Dendritic cell treated with granulocyte-macrophage colony-stimulating factor and Interleukin-4, amounts not matched to agents 40 ng/mL and 50 ng/mL, for 4 days (primary cell): ENCODE measurements around the gene ANAPC7.
"Not testable (repeated sequence)": the region's sequence is repeated elsewhere in the genome, so short reads cannot be mapped to it uniquely, and the experiment has no call there.

Source experiments
- H3K27ac Mint-ChIP-seq: one replicate; pipeline ENCODE4 v1.8.0; 2022; ENCODE audit warnings: mild to moderate bottlenecking, mixed read lengths
- H3K27me3 Mint-ChIP-seq: one replicate; pipeline ENCODE4 v1.8.0; 2022; ENCODE audit warnings: mild to moderate bottlenecking, mixed read lengths
- H3K36me3 Mint-ChIP-seq: one replicate; pipeline ENCODE4 v1.8.0; 2022; ENCODE audit warnings: low read depth, mixed read lengths
- H3K4me1 Mint-ChIP-seq: one replicate; pipeline ENCODE4 v1.8.0; 2022; ENCODE audit warnings: low read depth, mixed read lengths
- H3K4me3 Mint-ChIP-seq: one replicate; pipeline ENCODE4 v1.8.0; 2022; ENCODE audit warnings: mild to moderate bottlenecking, moderate library complexity, mixed read lengths
- H3K9me3 Mint-ChIP-seq: one replicate; pipeline ENCODE4 v1.8.0; 2022; ENCODE audit warnings: mixed read lengths
- intact Hi-C: fragments of 100-400 bp; cut with micrococcal nuclease; formaldehyde crosslinking; loops from one replicate; pipeline ENCODE4 v1.15.0; 2022

Gene ANAPC7

DNA sequence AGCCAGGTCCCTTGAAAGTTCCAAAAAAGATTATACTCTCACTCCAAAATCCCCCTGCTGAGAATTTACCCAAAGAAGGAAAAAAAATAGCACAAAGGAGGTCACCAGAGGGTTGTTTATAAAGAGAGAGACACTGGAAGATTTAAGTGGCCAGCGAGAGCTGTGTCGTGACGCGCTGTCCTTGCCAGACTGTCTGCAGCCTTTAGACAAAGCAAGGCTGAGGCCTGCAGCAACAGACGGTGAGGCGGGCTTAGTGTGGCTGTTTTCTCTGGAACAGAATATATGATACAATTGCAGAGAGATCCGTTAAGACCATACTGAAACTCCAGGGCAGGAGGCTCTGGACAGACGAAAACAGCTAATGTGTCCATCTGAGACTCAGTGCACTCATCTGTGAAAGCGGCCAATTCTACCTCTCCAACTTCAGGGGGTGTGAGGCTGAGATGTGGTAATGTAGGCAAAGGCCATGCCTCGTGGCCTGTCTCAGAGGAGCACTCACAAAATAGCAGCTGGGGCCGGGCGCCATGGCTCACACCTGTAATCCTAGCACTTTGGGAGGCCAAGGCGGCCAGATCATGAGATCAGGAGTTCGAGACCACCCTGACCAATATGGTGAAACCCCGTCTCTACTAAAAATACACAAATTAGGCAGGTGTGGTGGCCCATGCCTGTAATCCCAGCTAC, 36.2 kb downstream of the ANAPC7 start:
- intact Hi-C loops: no loop called here
- Mint-ChIP-seq H3K36me3 (peaks cover 22% of the 10 kb centered on the region), H3K9me3 (no peaks in the 10 kb centered on the region), H3K4me3 (no peak overlapping the region), H3K4me1 (peaks cover 21% of the 10 kb centered on the region), H3K27me3 (no peaks in the 10 kb centered on the region), H3K27ac (peak overlapping the region; percentile 4)

GRCh38 chr12:110366321-110367142, 37.0 kb downstream of the ANAPC7 start:
- no peaks in the 10 kb centered on the region for H3K27me3 Mint-ChIP-seq
- H3K4me3 Mint-ChIP-seq: no peak overlapping the region
- intact Hi-C loops: no loop called here
- H3K27ac Mint-ChIP-seq: peak overlapping the region; percentile 4
- H3K9me3 Mint-ChIP-seq: no peaks in the 10 kb centered on the region
- H3K4me1 Mint-ChIP-seq: peaks cover 21% of the 10 kb centered on the region
- H3K36me3 Mint-ChIP-seq: peaks cover 14% of the 10 kb centered on the region

DNA sequence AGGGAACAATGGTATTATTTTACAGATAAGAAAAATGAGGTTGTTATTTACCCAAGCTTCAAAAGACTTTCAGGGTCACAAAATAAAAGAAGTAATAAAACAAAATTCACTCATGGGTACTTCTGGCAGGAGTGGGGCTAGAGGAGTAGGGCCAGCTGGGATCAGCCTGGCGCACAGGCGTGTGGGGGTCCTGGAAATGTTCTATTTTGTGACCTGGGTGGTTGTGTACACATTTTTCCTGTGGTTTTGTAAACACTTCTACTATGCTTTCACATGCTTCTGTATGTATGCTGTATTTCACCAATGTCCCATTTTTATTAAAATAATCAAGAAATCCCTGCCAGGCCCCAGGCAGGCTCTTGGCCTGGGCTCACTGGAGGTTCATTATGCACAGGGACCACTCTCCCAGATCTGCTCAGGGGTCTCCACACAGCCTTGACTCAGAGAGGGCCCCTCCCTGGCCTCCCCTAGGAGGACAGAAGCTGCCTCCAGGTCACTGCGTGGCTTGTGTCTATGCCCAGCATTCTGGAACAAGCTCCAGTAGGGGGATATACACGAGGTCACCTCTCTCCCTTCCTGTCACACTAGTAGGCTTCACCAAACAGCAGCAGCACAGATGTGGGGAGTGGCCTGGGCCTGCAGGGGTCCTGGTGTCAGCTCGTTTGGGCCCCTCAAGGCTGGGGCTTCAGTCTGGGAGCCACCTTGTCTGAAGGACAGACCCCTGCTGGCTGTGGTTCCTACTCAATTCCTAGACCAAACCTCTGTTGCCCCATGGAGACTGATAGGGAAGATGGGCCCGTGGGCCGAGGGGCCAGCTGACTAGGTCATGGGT, 37.8 kb downstream of the ANAPC7 start:
- Mint-ChIP-seq H3K36me3 (peaks cover 6% of the 10 kb centered on the region), H3K27me3 (no peaks in the 10 kb centered on the region), H3K4me1 (peaks cover 23% of the 10 kb centered on the region), H3K27ac (peak overlapping the region; percentile 4), H3K9me3 (no peaks in the 10 kb centered on the region), H3K4me3 (no peak overlapping the region)
- intact Hi-C loops: no loop called here

DNA sequence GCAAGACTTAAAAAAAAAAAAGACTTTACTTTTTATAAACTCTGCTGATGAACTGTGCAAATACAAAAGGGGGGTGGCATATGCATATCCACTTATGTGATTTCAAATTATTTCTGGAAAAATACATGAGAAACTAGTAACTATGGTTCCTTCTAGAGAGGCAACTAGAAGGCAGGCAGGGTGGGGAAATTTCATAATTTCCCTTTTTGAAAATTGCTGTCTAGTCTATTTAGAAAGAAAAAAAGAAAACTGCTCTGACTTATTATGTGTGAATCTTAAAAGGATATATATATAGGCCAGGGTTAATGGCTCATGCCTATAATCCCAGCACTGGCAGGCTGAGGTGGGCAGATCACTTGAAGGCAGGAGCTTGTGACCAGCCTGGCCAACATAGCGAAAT, 42.3 kb downstream of the ANAPC7 start:
- intact Hi-C loops: no loop called here
- no peak overlapping the region for H3K4me3 Mint-ChIP-seq

GRCh38 chr12:110358384-110359097, 45.0 kb downstream of the ANAPC7 start:
- intact Hi-C loops, H3K9me3 Mint-ChIP-seq, H3K27me3 Mint-ChIP-seq, H3K27ac Mint-ChIP-seq, H3K36me3 Mint-ChIP-seq, H3K4me3 Mint-ChIP-seq: not testable (repeated sequence)
- H3K4me1 Mint-ChIP-seq: peaks cover 24% of the 10 kb centered on the region

More for the DNA sequence above, 42.3 kb downstream of the ANAPC7 start:
- peaks cover 18% of the 10 kb centered on the region for H3K4me1 Mint-ChIP-seq
- H3K36me3 Mint-ChIP-seq: no peaks in the 10 kb centered on the region
- H3K27me3 Mint-ChIP-seq: no peaks in the 10 kb centered on the region
- H3K27ac Mint-ChIP-seq: peak overlapping the region; percentile 74
- H3K9me3 Mint-ChIP-seq: no peaks in the 10 kb centered on the region

DNA sequence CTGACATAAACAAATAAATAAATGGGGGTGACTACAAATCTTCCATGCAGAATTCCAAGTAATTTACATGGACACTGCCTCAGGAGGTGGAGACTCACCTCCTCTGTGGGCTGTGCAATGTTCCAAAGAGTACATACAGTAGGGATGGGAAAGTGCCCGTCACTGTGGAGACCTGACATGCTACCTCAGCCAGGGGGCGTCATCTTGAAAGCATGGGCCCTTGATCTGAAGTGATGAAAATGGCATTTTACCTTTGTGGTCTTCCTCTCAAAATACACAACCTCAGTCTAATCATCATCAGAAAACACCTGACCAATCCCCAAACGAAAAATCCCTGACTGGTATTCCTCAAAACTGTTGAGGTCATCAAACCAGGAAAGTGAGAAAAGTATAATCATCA, 48.4 kb downstream of the ANAPC7 start:
- Mint-ChIP-seq H3K9me3 (no peaks in the 10 kb centered on the region), H3K4me3 (no peak overlapping the region), H3K36me3 (peaks cover 12% of the 10 kb centered on the region), H3K4me1 (peaks cover 26% of the 10 kb centered on the region), H3K27ac (peak overlapping the region; percentile 32), H3K27me3 (peaks cover 2% of the 10 kb centered on the region)
- intact Hi-C loops: no loop called here

- Mint-ChIP-seq H3K36me3 (peaks cover 16% of the 10 kb centered on the region), H3K9me3 (no peaks in the 10 kb centered on the region), H3K4me3 (no peak overlapping the region), H3K27me3 (peaks cover 2% of the 10 kb centered on the region), H3K27ac (peak overlapping the region; percentile 32), H3K4me1 (peaks cover 34% of the 10 kb centered on the region)
- intact Hi-C loops: no loop called here
Measured at GRCh38 chr12:110354172-110354780, 49.2 kb downstream of the ANAPC7 start.

DNA sequence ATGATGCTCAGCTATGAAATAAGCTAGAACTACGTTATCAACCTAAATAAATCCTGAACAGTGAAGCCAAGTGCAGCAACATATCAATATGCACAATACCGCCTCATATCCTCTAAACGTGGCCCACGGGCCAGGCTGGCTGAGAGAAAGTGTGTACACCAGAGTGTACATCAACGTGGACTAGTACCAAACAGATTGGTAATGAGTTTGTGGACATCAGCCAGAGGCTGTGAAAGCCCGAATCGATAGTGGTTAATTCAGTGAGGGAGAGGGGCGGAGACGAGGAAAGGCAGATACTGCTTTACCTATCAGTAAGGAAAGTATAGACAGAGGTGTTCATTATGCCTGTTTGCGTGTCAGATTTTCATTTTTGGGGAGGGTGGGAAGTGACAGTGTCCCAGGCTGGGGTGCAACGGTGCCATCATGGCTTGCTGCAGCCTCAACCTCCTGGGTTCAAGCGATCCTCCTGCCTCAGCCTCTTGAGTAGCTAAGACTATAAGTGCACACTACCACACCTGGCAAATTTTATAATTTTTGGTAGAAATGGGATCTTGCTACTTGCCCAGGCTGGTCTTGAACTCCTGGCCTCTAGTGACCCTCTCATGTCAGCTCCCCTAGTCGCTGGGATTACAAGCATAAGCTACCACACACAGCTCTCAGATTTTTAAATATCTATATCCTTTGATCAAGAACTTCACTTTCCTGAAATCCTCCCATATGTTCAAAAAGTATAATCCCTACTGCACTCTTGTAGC, 50.1 kb downstream of the ANAPC7 start:
- peaks cover 2% of the 10 kb centered on the region for H3K27me3 Mint-ChIP-seq
- no peaks in the 10 kb centered on the region for H3K9me3 Mint-ChIP-seq
- H3K4me1 Mint-ChIP-seq: peaks cover 43% of the 10 kb centered on the region
- intact Hi-C loops: no loop called here
- H3K36me3 Mint-ChIP-seq: peaks cover 24% of the 10 kb centered on the region
- peak overlapping the region; percentile 32 for H3K27ac Mint-ChIP-seq
- no peak overlapping the region for H3K4me3 Mint-ChIP-seq

DNA sequence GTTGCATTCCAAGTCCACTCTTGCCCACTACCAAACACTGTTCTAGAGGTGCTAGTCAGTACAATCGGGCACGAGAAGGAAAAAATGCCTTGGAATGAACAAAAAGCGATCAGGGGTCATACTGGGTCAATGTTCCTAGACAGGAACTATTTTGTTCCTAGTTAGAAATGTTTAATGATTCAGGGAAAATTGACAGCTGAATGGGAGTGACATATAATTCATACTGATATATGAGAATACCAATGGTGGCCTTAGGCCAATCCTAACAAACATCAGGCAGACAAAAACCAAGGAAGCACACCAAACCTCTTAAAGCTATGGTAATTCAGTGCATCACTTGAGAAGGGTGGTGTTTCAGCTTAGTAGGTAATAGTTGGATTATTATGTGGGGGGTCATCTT, 51.1 kb downstream of the ANAPC7 start:
- Mint-ChIP-seq H3K4me1 (peaks cover 53% of the 10 kb centered on the region), H3K9me3 (no peaks in the 10 kb centered on the region), H3K4me3 (no peak overlapping the region), H3K27me3 (peaks cover 2% of the 10 kb centered on the region), H3K36me3 (peaks cover 34% of the 10 kb centered on the region), H3K27ac (no peak overlapping the region)
- intact Hi-C loops: no loop called here

GRCh38 chr12:110351119-110351518, 52.4 kb downstream of the ANAPC7 start:
- peaks cover 59% of the 10 kb centered on the region for H3K4me1 Mint-ChIP-seq
- no peak overlapping the region for H3K27ac Mint-ChIP-seq
- peaks cover 2% of the 10 kb centered on the region for H3K27me3 Mint-ChIP-seq
- no peaks in the 10 kb centered on the region for H3K9me3 Mint-ChIP-seq
- peaks cover 47% of the 10 kb centered on the region for H3K36me3 Mint-ChIP-seq
- intact Hi-C loops: no loop called here
- no peak overlapping the region for H3K4me3 Mint-ChIP-seq

DNA sequence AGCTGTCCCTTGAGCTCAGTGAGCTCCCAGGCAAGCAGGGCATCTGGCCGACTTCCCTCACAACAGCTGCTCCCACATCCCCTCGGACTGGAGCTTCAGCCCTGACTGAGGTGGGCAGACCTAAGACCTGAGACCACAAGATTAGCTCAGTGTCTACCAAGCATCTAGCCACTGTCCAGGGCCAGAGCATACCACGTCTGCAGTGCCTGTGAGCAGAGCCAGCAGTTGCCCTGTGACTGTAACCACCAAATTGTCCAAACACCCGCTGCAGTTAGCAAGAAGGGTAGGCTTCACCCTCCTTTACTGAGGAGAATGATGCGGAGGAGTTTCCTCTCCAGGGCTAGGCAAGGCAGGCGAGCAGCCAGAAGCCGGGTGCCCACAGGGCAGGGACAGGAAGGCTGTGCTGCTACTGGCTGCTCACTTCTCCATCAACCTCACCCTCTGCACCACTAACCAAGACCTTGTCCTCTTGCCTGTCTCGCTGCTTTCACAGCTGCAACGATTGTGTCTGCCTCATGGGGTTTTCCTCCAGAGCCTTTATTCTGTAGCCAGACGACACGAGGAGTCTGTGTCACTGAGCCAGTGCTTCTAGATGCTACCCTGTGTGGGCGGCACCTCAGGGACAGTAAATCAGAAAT, 53.9 kb downstream of the ANAPC7 start:
- no peaks in the 10 kb centered on the region for H3K27me3 Mint-ChIP-seq
- no peaks in the 10 kb centered on the region for H3K9me3 Mint-ChIP-seq
- intact Hi-C loops: no loop called here
- peaks cover 62% of the 10 kb centered on the region for H3K36me3 Mint-ChIP-seq
- H3K4me1 Mint-ChIP-seq: peaks cover 67% of the 10 kb centered on the region
- peak overlapping the region; percentile 68 for H3K27ac Mint-ChIP-seq
- peak overlapping the region; percentile 24 for H3K4me3 Mint-ChIP-seq

- Mint-ChIP-seq H3K36me3 (peaks cover 67% of the 10 kb centered on the region), H3K4me1 (peaks cover 67% of the 10 kb centered on the region), H3K9me3 (no peaks in the 10 kb centered on the region), H3K27ac (peak overlapping the region; percentile 68), H3K4me3 (no peak overlapping the region), H3K27me3 (no peaks in the 10 kb centered on the region)
- intact Hi-C loops: no loop called here
Measured at GRCh38 chr12:110349096-110349495, 54.4 kb downstream of the ANAPC7 start.
